Measurements from ENCODE around the gene PHF8.
A peak's percentile ranks its signal among the peaks of the same experiment; 100 is the strongest.

PHF8 gene

GRCh38 chrX:54048412-54048811, 4.1 kb upstream of the PHF8 start:
- H3K4me3 ChIP-seq (replicated peaks; ENCODE audit: insufficient read depth, low read length) = no peak overlapping the region
- TF ChIP-seq GABPA (IDR thresholded peaks at IDR 0.05; ENCODE audit: low read depth) (no peak), SPI1 (IDR thresholded peaks at IDR 0.05; ENCODE audit: borderline replicate concordance, low read depth) (no peak), REST (IDR thresholded peaks at IDR 0.05; ENCODE audit: insufficient replicate concordance, low read depth) (no peak), CTCF (IDR thresholded peaks at IDR 0.05; ENCODE audit: insufficient read depth, low read length) (no peak), POLR2AphosphoS5 (IDR thresholded peaks at IDR 0.05; ENCODE audit: low read depth) (no peak)

GRCh38 chrX:54045563-54046228, 1.4 kb upstream of the PHF8 start:
- Histone ChIP-seq H3K27me3 (ENCODE audit: insufficient read depth, poor library complexity, severe bottlenecking) (no peaks in the 10 kb centered on the region), H3K4me3 (replicated peaks; ENCODE audit: insufficient read depth, low read length) (no peak overlapping the region), H3K27ac (replicated peaks) (peak overlapping the region; percentile 92)
- no peak for DNase-seq (ENCODE audit: low read depth in 1 of 2, low spot score in 1 of 2)
- TF ChIP-seq CTCF (IDR thresholded peaks at IDR 0.05; ENCODE audit: insufficient read depth, low read length) = no peak
- TF ChIP-seq POLR2AphosphoS5 (IDR thresholded peaks at IDR 0.05; ENCODE audit: low read depth) = no peak
- TF ChIP-seq SPI1 (IDR thresholded peaks at IDR 0.05; ENCODE audit: borderline replicate concordance, low read depth) = no peak
- no peak for TF ChIP-seq GABPA (IDR thresholded peaks at IDR 0.05; ENCODE audit: low read depth)
- no peak for TF ChIP-seq REST (IDR thresholded peaks at IDR 0.05; ENCODE audit: insufficient replicate concordance, low read depth)

More at GRCh38 chrX:54048412-54048811, 4.1 kb upstream of the PHF8 start:
- no peak for DNase-seq (ENCODE audit: low read depth in 1 of 2, low spot score in 1 of 2)
- H3K27ac ChIP-seq (replicated peaks) = no peak overlapping the region
- no peaks in the 10 kb centered on the region for H3K27me3 ChIP-seq (ENCODE audit: insufficient read depth, poor library complexity, severe bottlenecking)

- H3K27me3 ChIP-seq (ENCODE audit: insufficient read depth, poor library complexity, severe bottlenecking) = no peaks in the 10 kb centered on the region
- H3K27ac ChIP-seq (replicated peaks) = peak overlapping the region; percentile 92
- H3K4me3 ChIP-seq (replicated peaks; ENCODE audit: insufficient read depth, low read length) = peak overlapping the region; percentile 41
- TF ChIP-seq SPI1 (IDR thresholded peaks at IDR 0.05; ENCODE audit: borderline replicate concordance, low read depth) (no peak), REST (IDR thresholded peaks at IDR 0.05; ENCODE audit: insufficient replicate concordance, low read depth) (peak; percentile 15)
- DNase-seq (ENCODE audit: low read depth in 1 of 2, low spot score in 1 of 2) = no peak
Measured at GRCh38 chrX:54044877-54045338, 635 bp upstream of the PHF8 start.
